Transverse colon (tissue), 4 donors: ENCODE measurements around the gene HYKK. TPM values are rescaled to one million over a fixed set of nuclear protein-coding genes. Genes with fewer than 3 reads are reported as not detected.
A peak's percentile ranks its signal among the peaks of the same experiment; 100 is the strongest.

Experiments used
- DNase-seq: peaks from one replicate; pipeline ENCODE4 v3.0.0-alpha.2; 2019
- H3K27ac ChIP-seq, 4 donors: fragments of 200-600 bp; sonication (generic); 2 replicates each; pipeline ENCODE4 v1.5.1; 2016 to 2018; ENCODE audit warnings: inconsistent platforms in 4 of 4
- H3K27me3 ChIP-seq: fragments of 200-600 bp; sonication (generic); 2 replicates; pipeline ENCODE4 v1.5.1; 2017; ENCODE audit warnings: inconsistent platforms
- H3K36me3 ChIP-seq, 4 donors: fragments of 200-600 bp; sonication (generic); 2 replicates each; pipeline ENCODE4 v1.5.1; 2017 to 2019; ENCODE audit warnings: inconsistent platforms in 4 of 4
- H3K4me1 ChIP-seq, 4 donors: fragments of 200-600 bp; sonication (generic); 2 replicates each; pipeline ENCODE4 v1.5.1; 2017 to 2020; ENCODE audit warnings: inconsistent platforms in 4 of 4
- H3K4me3 ChIP-seq, 4 donors: fragments of 200-600 bp; sonication (generic); 1 replicate in 1 of 4; 2 replicates in 3 of 4; pipeline versions ENCODE4 v1.5.1 to v1.6.1; 2017 to 2019; ENCODE audit warnings: inconsistent platforms in 4 of 4
- H3K9me3 ChIP-seq, 2 donors: fragments of 200-600 bp; sonication (generic); 2 replicates each; pipeline ENCODE4 v1.5.1; 2017 to 2019; ENCODE audit warnings: inconsistent platforms in 2 of 2
- EP300 ChIP-seq: sonication (generic); formaldehyde crosslinking; IDR thresholded peaks from one replicate; pipeline ENCODE4 v1.6.1; 2017; ENCODE audit warnings: antibody characterized with exemption, low read depth
- POLR2A ChIP-seq: fragments of 450-650 bp; IDR thresholded peaks from one replicate; pipeline ENCODE4 v1.6.1; 2016; ENCODE audit warnings: antibody characterized with exemption, mild to moderate bottlenecking, moderate library complexity
- POLR2AphosphoS5 ChIP-seq, 3 donors: sonication (generic); formaldehyde crosslinking; IDR thresholded peaks; one replicate each; pipeline ENCODE4 v1.6.1; 2016; ENCODE audit warnings: antibody characterized with exemption in 3 of 3
- WGBS, 2 donors: methylation state at CpG; one replicate each; pipeline ENCODE4 v1.1.5; 2018; ENCODE audit warnings: low coverage in 1 of 2; 5-methylcytosine and 5-hydroxymethylcytosine counted together
- in situ Hi-C, 4 donors: fragments of 200-750 bp; cut with MboI; loops; one replicate each; pipeline versions ENCODE4 v1.15.0 to v1.15.1; 2017; ENCODE audit warnings: low sequenced_read_pairs in 3 of 4, low pct_ligation_motif_present in 1 of 4, low pct_unique_long_range_greater_than_20kb in 1 of 4
- intact Hi-C: fragments of 100-400 bp; cut with DNase I; formaldehyde crosslinking; loops from one replicate; pipeline ENCODE4 v1.15.1; 2023; ENCODE audit warnings: low total_unique reads
- total RNA-seq, 4 donors: library from RNA; depleted of rRNA; stranded (reverse); fragments of >200 nt; gene quantifications; one replicate each; pipeline ENCODE4 v1.1.0, GENCODE V29; 2016
- TF ChIP-seq, protein P1 (sequence below), 5 experiments: fragments of 200-600 bp in 3 of 5; fragments of 450-650 bp in 2 of 5; sonication (generic) in 3 of 5; IDR thresholded peaks; 1 replicate in 2 of 5; 2 replicates in 3 of 5; pipeline ENCODE4 v1.5.1; 2016 to 2017; ENCODE audit warnings: antibody characterized with exemption in 5 of 5, inconsistent platforms in 3 of 5, mild to moderate bottlenecking in 2 of 5, moderate library complexity in 1 of 5

HYKK gene
- total RNA-seq, 4 donors from 2014 or later: 4.5 to 7.6 (median 6.5) TPM

DNA sequence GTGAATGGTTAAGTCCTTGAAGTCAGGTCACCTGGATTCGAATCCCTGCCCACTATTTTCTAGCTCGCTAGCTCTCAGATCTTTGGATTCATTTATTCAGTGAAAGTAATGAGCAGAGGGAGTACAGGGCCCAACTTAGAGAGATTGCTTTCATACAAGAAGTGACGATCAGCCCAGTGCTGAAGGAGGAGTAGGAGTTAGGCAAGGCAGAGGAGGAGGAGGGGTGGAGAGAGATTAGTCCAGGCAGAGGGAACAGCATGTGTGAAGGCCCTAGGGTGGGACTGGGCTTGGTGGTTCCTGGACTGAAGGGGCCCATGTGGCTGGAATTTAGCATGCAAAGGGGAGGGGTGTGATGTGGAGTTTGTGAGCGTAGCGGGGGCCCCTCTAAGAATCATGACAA lies 54.1 kb downstream of the HYKK start:
- Histone ChIP-seq H3K4me3 (no peak overlapping the region), H3K4me1 (peaks cover 5 to 17% (median 8%) of the 10 kb centered on the region in 4 donors), H3K36me3 (no peaks in the 10 kb centered on the region), H3K9me3 (no peaks in the 10 kb centered on the region), H3K27ac (no peak overlapping the region), H3K27me3 (peaks cover 3% of the 10 kb centered on the region)
- DNase-seq: no peak
- in situ Hi-C loops: no loop called here
- WGBS, 2 donors: 88 to 97% methylated on average over 3 to 5 of the region's 5 CpGs
- intact Hi-C loops: no loop called here
- TF ChIP-seq EP300: no peak
- TF ChIP-seq, protein P1, sequence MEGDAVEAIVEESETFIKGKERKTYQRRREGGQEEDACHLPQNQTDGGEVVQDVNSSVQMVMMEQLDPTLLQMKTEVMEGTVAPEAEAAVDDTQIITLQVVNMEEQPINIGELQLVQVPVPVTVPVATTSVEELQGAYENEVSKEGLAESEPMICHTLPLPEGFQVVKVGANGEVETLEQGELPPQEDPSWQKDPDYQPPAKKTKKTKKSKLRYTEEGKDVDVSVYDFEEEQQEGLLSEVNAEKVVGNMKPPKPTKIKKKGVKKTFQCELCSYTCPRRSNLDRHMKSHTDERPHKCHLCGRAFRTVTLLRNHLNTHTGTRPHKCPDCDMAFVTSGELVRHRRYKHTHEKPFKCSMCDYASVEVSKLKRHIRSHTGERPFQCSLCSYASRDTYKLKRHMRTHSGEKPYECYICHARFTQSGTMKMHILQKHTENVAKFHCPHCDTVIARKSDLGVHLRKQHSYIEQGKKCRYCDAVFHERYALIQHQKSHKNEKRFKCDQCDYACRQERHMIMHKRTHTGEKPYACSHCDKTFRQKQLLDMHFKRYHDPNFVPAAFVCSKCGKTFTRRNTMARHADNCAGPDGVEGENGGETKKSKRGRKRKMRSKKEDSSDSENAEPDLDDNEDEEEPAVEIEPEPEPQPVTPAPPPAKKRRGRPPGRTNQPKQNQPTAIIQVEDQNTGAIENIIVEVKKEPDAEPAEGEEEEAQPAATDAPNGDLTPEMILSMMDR (IDR thresholded peaks at IDR 0.05): no peak
- no peak for TF ChIP-seq POLR2AphosphoS5 (IDR thresholded peaks at IDR 0.05)
- TF ChIP-seq POLR2A: no peak

DNA sequence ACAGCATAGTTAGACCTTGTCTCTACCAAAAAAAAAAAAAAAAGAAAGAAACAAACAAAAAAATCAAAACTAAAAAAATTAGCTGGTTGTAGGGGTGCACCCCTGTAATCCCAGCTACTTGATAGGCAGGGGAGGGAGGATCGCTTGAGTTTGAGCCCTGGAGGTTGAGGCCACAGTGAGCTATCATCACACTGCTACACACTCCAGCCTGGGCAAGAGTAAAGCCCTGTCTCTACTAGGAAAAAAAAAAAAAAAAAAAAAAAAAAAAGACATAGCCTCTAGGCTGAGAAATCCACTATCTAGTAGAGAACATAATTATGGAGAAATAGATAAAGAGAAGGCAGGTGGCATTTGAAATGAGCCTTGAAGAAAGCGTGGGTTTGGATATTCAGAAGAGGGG lies 55.7 kb downstream of the HYKK start:
- no peak overlapping the region for H3K4me3 ChIP-seq
- 92 to 100% methylated on average over 2 of the region's 2 CpGs for WGBS, 2 donors
- no peak overlapping the region for H3K27ac ChIP-seq
- TF ChIP-seq EP300 (no peak), POLR2A (no peak), POLR2AphosphoS5 (IDR thresholded peaks at IDR 0.05) (no peak)
- TF ChIP-seq, protein P1 (IDR thresholded peaks at IDR 0.05): no peak
- peaks cover 5 to 19% (median 10%) of the 10 kb centered on the region in 4 donors for H3K4me1 ChIP-seq
- intact Hi-C loops (no loop called here), in situ Hi-C loops (no loop called here)
- DNase-seq: no peak
- peaks cover 15% of the 10 kb centered on the region for H3K27me3 ChIP-seq
- no peaks in the 10 kb centered on the region for H3K36me3 ChIP-seq
- H3K9me3 ChIP-seq: no peaks in the 10 kb centered on the region

DNA sequence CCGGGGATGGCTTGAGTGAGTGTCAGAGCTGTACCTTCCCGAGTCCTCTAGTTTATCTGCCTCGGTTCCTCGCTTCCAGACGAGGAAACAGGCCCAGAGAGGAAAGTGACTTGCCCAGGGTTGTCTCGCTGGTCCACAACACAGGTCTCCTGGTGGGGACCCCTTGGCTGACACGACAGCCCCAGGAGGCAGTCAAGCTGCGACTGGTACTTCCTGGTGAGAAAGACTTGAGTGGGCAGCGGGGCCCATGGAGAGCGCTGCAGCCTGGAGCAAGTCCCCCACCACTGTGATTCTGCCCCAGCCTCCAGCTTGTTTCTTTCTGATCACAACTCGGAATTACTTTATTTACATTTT lies 57.3 kb downstream of the HYKK start:
- H3K27ac ChIP-seq: peak overlapping the region; percentile 77 to 88 (median 82)
- intact Hi-C loops: no loop called here

DNA sequence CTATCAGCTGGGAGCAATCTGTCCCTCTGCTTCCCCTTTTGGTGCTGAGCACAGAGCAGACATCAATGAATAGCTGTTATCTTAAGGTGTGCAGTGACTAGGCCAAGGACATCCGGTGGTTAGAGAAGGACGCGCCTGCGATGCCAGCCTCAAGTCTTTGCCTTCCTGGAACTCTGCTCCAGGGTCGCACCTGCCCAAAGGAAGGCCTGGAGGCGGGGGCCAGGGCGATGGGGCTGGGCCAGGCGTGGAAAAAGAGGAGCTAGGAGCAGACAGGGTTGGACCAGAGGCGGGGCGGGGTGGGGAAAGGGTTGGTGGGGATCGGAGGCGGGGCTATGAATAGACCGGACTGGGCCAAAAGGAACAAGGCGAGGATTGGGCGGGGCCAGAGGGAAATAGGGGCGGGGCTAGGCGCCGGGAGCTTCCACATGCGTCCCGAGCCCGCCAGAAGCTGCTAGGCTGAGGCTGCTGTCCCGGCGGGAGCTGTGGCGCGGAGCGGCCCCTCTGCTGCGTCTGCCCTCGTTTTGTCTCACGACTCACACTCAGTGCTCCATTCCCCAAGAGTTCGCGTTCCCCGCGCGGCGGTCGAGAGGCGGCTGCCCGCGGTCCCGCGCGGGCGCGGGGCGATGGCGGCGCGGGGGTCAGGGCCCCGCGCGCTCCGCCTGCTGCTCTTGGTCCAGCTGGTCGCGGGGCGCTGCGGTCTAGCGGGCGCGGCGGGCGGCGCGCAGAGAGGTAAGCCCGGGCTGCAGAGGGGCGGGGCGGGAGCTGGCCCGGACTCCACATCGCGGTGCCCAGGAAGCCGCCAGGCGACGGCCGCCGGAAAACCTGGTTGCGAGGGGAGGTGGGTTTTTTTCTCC lies 57.9 kb downstream of the HYKK start, which contains the start of gene CHRNA5:
TSS of gene CHRNA5 (plus strand) at position 424 of the 854 bp plus-strand sequence. CDS start at position 624, 200 bp downstream.
- Histone ChIP-seq H3K4me3 (peak within 1 kb of the TSS; percentile 14 to 81 (median 64)), H3K27me3 (peaks cover 15% of the 10 kb centered on the region), H3K9me3 (no peaks in the 10 kb centered on the region), H3K4me1 (peaks cover 5 to 19% (median 10%) of the 10 kb centered on the region in 4 donors), H3K27ac (peak within 1 kb of the TSS; percentile 77 to 88 (median 82)), H3K36me3 (no peaks in the 10 kb centered on the region)
- intact Hi-C loops (no loop called here), in situ Hi-C loops (no loop called here)
- peak; percentile 97 for DNase-seq
- TF ChIP-seq EP300: no peak
- TF ChIP-seq, protein P1 (IDR thresholded peaks at IDR 0.05): no peak
- peak in 2 of 3 donors; percentile 39 to 60 for TF ChIP-seq POLR2AphosphoS5 (IDR thresholded peaks at IDR 0.05)
- peak; percentile 35 for TF ChIP-seq POLR2A
- WGBS, 2 donors: 1% methylated on average over 75 of the region's 75 CpGs; no CpG with 5 or more reads in 1 of the 2 donors

More for the DNA sequence above, 57.3 kb downstream of the HYKK start:
- 68 to 76% methylated on average over 5 to 11 of the region's 11 CpGs for WGBS, 2 donors
- Histone ChIP-seq H3K9me3 (no peaks in the 10 kb centered on the region), H3K4me1 (peaks cover 5 to 19% (median 10%) of the 10 kb centered on the region in 4 donors), H3K27me3 (peaks cover 15% of the 10 kb centered on the region), H3K36me3 (no peaks in the 10 kb centered on the region), H3K4me3 (peak overlapping the region in 2 of 4 donors; percentile 66 to 81)
- in situ Hi-C loops: no loop called here
- TF ChIP-seq, protein P1 (IDR thresholded peaks at IDR 0.05): no peak
- TF ChIP-seq POLR2AphosphoS5 (IDR thresholded peaks at IDR 0.05) (no peak), POLR2A (no peak), EP300 (no peak)
- no peak for DNase-seq
